Upper lobe of left lung (tissue), 4 donors: ENCODE measurements around the gene CHMP6.

Experiments
- CTCF ChIP-seq, 6 experiments: fragments of 450-650 bp in 4 of 6; fragments of 200-600 bp in 2 of 6; sonication (generic) in 2 of 6; IDR thresholded peaks; one replicate each; pipeline ENCODE4 v1.5.1; 2016 to 2019; ENCODE audit warnings: antibody characterized with exemption in 6 of 6
- POLR2AphosphoS5 ChIP-seq, 2 donors: sonication (generic); formaldehyde crosslinking; IDR thresholded peaks; one replicate each; pipeline ENCODE4 v1.5.1; 2017; ENCODE audit warnings: antibody characterized with exemption in 2 of 2

- TF ChIP-seq POLR2AphosphoS5 (IDR thresholded peaks at IDR 0.05) (no peak), CTCF (IDR thresholded peaks at IDR 0.05) (no peak)
These were observed 45.2 kb upstream of the CHMP6 start for GRCh38 chr17:80946449-80946848.
